ENCODE data around the gene PGAP3. TPM values are rescaled to one million over a fixed set of nuclear protein-coding genes. Genes with fewer than 3 reads are reported as not detected.

PGAP3 gene
- total and polyA plus RNA-seq, 4 donors = 15.9 to 39.7 (median 26.4) TPM

GRCh38 chr17:39724731-39725130, 36.9 kb upstream of the PGAP3 start:
- DNase-seq (no peak), ATAC-seq (ENCODE audit: insufficient read depth, low FRiP score) (no peak)
- Histone ChIP-seq H3K4me3 (no peak overlapping the region), H3K9ac (ENCODE audit: insufficient read depth in 1 of 2, low read length in 2 of 2) (no peak overlapping the region), H3K27ac (ENCODE audit: low read depth in 1 of 2, low read length in 1 of 2) (no peak overlapping the region), H3K27me3 (ENCODE audit: control insufficient read depth in 3 of 3, insufficient read depth in 3 of 3, low read length in 2 of 3) (no peaks in the 10 kb centered on the region), H3K36me3 (ENCODE audit: control insufficient read depth in 4 of 4, insufficient read depth in 4 of 4, low read length in 4 of 4) (peaks cover 1 to 36% (median 25%) of the 10 kb centered on the region in 4 donors), H3K9me3 (ENCODE audit: control insufficient read depth in 4 of 4, insufficient read depth in 3 of 4, low read length in 3 of 4) (no peaks in the 10 kb centered on the region), H3K4me1 (ENCODE audit: control insufficient read depth in 5 of 5, insufficient read depth in 5 of 5, low read length in 5 of 5) (peaks cover 0 to 5% (median 2%) of the 10 kb centered on the region in 5 donors)
- 95 to 98% methylated on average over 13 of the region's 13 CpGs for WGBS, 2 donors
- TF ChIP-seq CTCF (IDR thresholded peaks at IDR 0.05; ENCODE audit: control extremely low read depth, extremely low read depth) = no peak

DNA sequence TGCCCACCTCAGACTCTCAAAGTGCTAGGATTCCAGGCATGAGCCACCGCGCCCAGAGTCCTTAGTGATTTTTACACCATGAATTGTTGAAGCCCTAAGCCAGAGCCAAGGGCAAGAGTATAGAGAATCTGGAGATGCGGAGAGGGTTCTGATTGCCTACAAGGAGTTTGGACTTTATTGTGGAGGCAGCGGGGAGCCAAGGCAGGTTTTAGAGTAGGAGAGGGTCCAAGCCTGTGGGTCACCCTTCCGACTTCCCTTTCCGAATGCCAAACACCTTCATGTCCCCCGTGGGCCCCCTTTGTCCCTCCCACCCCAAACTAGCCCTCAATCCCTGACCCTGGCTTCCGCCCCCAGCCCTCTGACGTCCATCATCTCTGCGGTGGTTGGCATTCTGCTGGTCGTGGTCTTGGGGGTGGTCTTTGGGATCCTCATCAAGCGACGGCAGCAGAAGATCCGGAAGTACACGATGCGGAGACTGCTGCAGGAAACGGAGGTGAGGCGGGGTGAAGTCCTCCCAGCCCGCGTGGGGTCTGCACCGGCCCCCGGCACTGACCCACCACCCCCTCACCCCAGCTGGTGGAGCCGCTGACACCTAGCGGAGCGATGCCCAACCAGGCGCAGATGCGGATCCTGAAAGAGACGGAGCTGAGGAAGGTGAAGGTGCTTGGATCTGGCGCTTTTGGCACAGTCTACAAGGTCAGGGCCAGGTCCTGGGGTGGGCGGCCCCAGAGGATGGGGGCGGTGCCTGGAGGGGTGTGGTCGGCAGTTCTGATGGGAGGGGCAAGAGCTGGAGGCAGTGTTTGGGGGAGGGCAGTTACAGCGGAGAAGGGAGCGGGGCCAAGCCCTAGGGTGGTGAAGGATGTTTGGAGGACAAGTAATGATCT, 35.4 kb upstream of the PGAP3 start:
- H3K4me3 ChIP-seq = no peak overlapping the region
- no peak for TF ChIP-seq CTCF (IDR thresholded peaks at IDR 0.05; ENCODE audit: control extremely low read depth, extremely low read depth)
- no peak overlapping the region for H3K9ac ChIP-seq (ENCODE audit: insufficient read depth in 1 of 2, low read length in 2 of 2)
- H3K27ac ChIP-seq (ENCODE audit: low read depth in 1 of 2, low read length in 1 of 2) = no peak overlapping the region
- peaks cover 4 to 36% (median 29%) of the 10 kb centered on the region in 4 donors for H3K36me3 ChIP-seq (ENCODE audit: control insufficient read depth in 4 of 4, insufficient read depth in 4 of 4, low read length in 4 of 4)
- WGBS, 2 donors = 87 to 88% methylated on average over 34 of the region's 34 CpGs
- DNase-seq = no peak
- ATAC-seq (ENCODE audit: insufficient read depth, low FRiP score) = no peak
- H3K4me1 ChIP-seq (ENCODE audit: control insufficient read depth in 5 of 5, insufficient read depth in 5 of 5, low read length in 5 of 5) = no peaks in the 10 kb centered on the region
- no peaks in the 10 kb centered on the region for H3K27me3 ChIP-seq (ENCODE audit: control insufficient read depth in 3 of 3, insufficient read depth in 3 of 3, low read length in 2 of 3)
- no peaks in the 10 kb centered on the region for H3K9me3 ChIP-seq (ENCODE audit: control insufficient read depth in 4 of 4, insufficient read depth in 3 of 4, low read length in 3 of 4)

- Histone ChIP-seq H3K4me1 (ENCODE audit: control insufficient read depth in 5 of 5, insufficient read depth in 5 of 5, low read length in 5 of 5) (no peaks in the 10 kb centered on the region), H3K4me3 (no peak overlapping the region), H3K9ac (ENCODE audit: insufficient read depth in 1 of 2, low read length in 2 of 2) (no peak overlapping the region), H3K36me3 (ENCODE audit: control insufficient read depth in 4 of 4, insufficient read depth in 4 of 4, low read length in 4 of 4) (peaks cover 6 to 33% (median 29%) of the 10 kb centered on the region in 4 donors), H3K9me3 (ENCODE audit: control insufficient read depth in 4 of 4, insufficient read depth in 3 of 4, low read length in 3 of 4) (no peaks in the 10 kb centered on the region), H3K27ac (ENCODE audit: low read depth in 1 of 2, low read length in 1 of 2) (no peak overlapping the region), H3K27me3 (ENCODE audit: control insufficient read depth in 3 of 3, insufficient read depth in 3 of 3, low read length in 2 of 3) (no peaks in the 10 kb centered on the region)
- no peak for TF ChIP-seq CTCF (IDR thresholded peaks at IDR 0.05; ENCODE audit: control extremely low read depth, extremely low read depth)
- ATAC-seq (ENCODE audit: insufficient read depth, low FRiP score) (no peak), DNase-seq (no peak)
- 93 to 94% methylated on average over 6 of the region's 6 CpGs for WGBS, 2 donors
Measured at GRCh38 chr17:39722104-39722503, 34.2 kb upstream of the PGAP3 start.
